ENCODE measurements around the gene DHDDS.

The DHDDS gene

GRCh38 chr1:26418865-26419349 is 13.2 kb upstream of the DHDDS start:
- DNase-seq (ENCODE audit: low spot score), result no peak

- no peak for DNase-seq (ENCODE audit: low spot score)
Measured at GRCh38 chr1:26419494-26419893, 12.6 kb upstream of the DHDDS start.

- no peak for DNase-seq (ENCODE audit: low spot score)
Measured at GRCh38 chr1:26429721-26430120, 2.4 kb upstream of the DHDDS start.

GRCh38 chr1:26432793-26433192 is 672 bp downstream of the DHDDS start:
- no peak for DNase-seq (ENCODE audit: low spot score)

- DNase-seq (ENCODE audit: low spot score), result no peak
Measured at GRCh38 chr1:26434161-26434752, 2.1 kb downstream of the DHDDS start.

- DNase-seq (ENCODE audit: low spot score), result no peak
Measured at GRCh38 chr1:26438041-26438440, 5.9 kb downstream of the DHDDS start.

- no peak for DNase-seq (ENCODE audit: low spot score)
Measured at GRCh38 chr1:26440259-26440658, 8.1 kb downstream of the DHDDS start.

GRCh38 chr1:26449868-26450267 is 17.7 kb downstream of the DHDDS start:
- no peak for DNase-seq (ENCODE audit: low spot score)

GRCh38 chr1:26450908-26451307 is 18.8 kb downstream of the DHDDS start:
- no peak for DNase-seq (ENCODE audit: low spot score)

GRCh38 chr1:26452459-26453183 is 20.5 kb downstream of the DHDDS start:
- no peak for DNase-seq (ENCODE audit: low spot score)

GRCh38 chr1:26459148-26459547 is 27.0 kb downstream of the DHDDS start:
- DNase-seq (ENCODE audit: low spot score), result no peak

GRCh38 chr1:26459573-26460031 is 27.5 kb downstream of the DHDDS start:
- no peak for DNase-seq (ENCODE audit: low spot score)

GRCh38 chr1:26468911-26469310 is 36.8 kb downstream of the DHDDS start:
- DNase-seq (ENCODE audit: low spot score), result no peak

- no peak for DNase-seq (ENCODE audit: low spot score)
Measured at GRCh38 chr1:26469558-26469957, 37.4 kb downstream of the DHDDS start.

GRCh38 chr1:26470878-26471497 is 38.9 kb downstream of the DHDDS start:
- DNase-seq (ENCODE audit: low spot score), result no peak

- no peak for DNase-seq (ENCODE audit: low spot score)
Measured at GRCh38 chr1:26471498-26472319, 39.6 kb downstream of the DHDDS start.

- peak; percentile 69 for DNase-seq (ENCODE audit: low spot score)
Measured at GRCh38 chr1:26472320-26472900, 40.3 kb downstream of the DHDDS start, which contains the start of gene HMGN2. HMGN2 (plus strand) TSS chr1:26472440; CDS start chr1:26472613, 173 bp downstream.

- peak; percentile 91 for DNase-seq (ENCODE audit: low spot score)
Measured at GRCh38 chr1:26472901-26473845, 41.1 kb downstream of the DHDDS start.

- DNase-seq (ENCODE audit: low spot score), result no peak
Measured at GRCh38 chr1:26474818-26475217, 42.7 kb downstream of the DHDDS start.

GRCh38 chr1:26475989-26476388 is 43.9 kb downstream of the DHDDS start:
- DNase-seq (ENCODE audit: low spot score), result no peak

- DNase-seq (ENCODE audit: low spot score), result no peak
Measured at GRCh38 chr1:26476958-26477357, 44.8 kb downstream of the DHDDS start.
